Brain microvascular endothelial cell (primary cell): ENCODE data around the gene ACTBL2.

Experiments used
- DNase-seq: peaks from one replicate; pipeline ENCODE4 v3.0.0-alpha.2; 2020
- H3K27ac ChIP-seq: fragments of 250-450 bp; sonication (Bioruptor Pico); 2 replicates; pipeline ENCODE4 v1.5.1; 2020; ENCODE audit warnings: mild to moderate bottlenecking, moderate library complexity
- H3K27me3 ChIP-seq: fragments of 250-450 bp; sonication (Bioruptor Pico); replicated peaks from 2 replicates; pipeline ENCODE4 v1.5.1; 2020; ENCODE audit warnings: mild to moderate bottlenecking
- H3K36me3 ChIP-seq: fragments of 250-450 bp; sonication (Bioruptor Pico); replicated peaks from 2 replicates; pipeline ENCODE4 v1.5.1; 2020; ENCODE audit warnings: mild to moderate bottlenecking
- H3K4me3 ChIP-seq: 2 replicates; pipeline ENCODE4 v1.5.1; 2011; ENCODE audit warnings: low read depth, mild to moderate bottlenecking, control low read depth, low read length, moderate library complexity
- in situ Hi-C: cut with HindIII; loops from 2 replicates; pipeline ENCODE4 v1.10.0; 2017; ENCODE audit warnings: low sequenced_read_pairs, low pct_ligation_motif_present
- TF ChIP-seq, protein P1 (sequence below): IDR thresholded peaks from 2 replicates; pipeline ENCODE4 v1.5.1; 2011; ENCODE audit warnings: low read depth, mild to moderate bottlenecking, moderate library complexity, low read length, control low read depth, inconsistent platforms; ENCODE audit errors: missing control alignments

ACTBL2 gene

DNA sequence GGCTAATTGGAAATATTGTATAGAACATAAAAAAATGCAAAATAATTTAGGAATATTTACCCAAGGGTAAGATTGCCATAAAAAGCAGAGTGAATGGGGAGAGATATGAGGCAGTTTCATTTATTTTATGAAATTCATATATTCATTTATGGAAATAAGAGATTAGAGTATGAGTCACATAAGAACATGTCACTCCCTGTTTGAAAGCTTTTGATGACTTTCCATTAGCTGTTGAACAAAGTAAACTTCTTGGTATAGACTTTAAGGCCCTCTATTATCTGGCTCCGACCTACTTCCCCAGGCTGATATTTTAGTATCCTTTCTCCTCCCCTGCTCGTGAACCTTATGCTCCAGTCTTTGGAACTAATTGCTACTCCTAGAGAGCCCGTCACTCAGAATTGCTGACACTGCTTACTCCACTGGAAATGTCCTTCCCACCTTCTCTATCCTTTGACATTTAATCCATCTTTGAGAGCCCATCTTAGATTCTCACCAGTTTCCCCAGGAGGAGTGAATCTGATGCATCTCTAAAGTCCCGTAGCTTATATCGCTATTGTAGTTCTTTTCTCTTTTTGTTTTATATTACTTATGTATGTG is 8.9 kb upstream of the ACTBL2 start:
- Histone ChIP-seq H3K36me3 (no peaks in the 10 kb centered on the region), H3K27ac (no peak overlapping the region), H3K27me3 (no peaks in the 10 kb centered on the region), H3K4me3 (no peak overlapping the region)
- TF ChIP-seq, protein P1, sequence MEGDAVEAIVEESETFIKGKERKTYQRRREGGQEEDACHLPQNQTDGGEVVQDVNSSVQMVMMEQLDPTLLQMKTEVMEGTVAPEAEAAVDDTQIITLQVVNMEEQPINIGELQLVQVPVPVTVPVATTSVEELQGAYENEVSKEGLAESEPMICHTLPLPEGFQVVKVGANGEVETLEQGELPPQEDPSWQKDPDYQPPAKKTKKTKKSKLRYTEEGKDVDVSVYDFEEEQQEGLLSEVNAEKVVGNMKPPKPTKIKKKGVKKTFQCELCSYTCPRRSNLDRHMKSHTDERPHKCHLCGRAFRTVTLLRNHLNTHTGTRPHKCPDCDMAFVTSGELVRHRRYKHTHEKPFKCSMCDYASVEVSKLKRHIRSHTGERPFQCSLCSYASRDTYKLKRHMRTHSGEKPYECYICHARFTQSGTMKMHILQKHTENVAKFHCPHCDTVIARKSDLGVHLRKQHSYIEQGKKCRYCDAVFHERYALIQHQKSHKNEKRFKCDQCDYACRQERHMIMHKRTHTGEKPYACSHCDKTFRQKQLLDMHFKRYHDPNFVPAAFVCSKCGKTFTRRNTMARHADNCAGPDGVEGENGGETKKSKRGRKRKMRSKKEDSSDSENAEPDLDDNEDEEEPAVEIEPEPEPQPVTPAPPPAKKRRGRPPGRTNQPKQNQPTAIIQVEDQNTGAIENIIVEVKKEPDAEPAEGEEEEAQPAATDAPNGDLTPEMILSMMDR = no peak
- in situ Hi-C loops = loop anchor here (25.0 kb wide), 3 partner anchors 179 to 971 kb away; partner anchors contain the start of gene PLK2
- no peak for DNase-seq

DNA sequence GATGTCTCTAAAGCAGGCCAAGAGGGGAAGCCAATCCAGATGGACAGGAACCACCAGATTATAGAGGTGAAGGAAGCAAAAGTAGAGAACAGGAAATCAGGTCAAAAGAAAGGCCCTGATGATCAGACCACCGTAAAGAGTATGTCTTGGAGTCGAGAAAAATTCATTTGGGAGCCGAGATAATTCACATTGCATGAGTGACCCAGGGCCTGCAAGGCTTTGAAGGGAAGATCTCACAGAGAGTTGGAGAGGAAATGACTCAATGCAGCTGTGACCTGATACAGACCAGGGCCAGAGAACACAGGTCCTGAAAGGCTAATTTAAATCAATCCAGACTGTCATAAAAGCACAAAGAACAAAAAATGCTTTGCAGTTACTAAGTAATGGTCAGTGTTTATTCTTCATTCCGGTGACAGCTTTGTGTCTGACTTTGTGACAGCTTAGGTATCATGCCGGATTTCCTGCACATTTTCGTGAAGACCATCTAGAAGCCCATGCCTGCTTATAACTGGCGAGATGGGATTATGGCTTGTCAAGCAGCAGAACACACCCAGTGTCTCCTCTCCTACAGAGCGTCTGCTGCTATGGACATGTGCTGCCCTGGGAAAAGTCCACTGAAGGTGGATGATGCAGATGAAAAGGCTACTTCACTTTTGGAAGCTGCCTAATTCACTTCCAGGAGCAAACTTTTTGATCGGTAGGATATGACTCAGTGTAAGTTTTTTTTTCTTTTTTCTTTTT is 5.8 kb upstream of the ACTBL2 start:
- peak overlapping the region; percentile 71 for H3K27ac ChIP-seq
- H3K36me3 ChIP-seq = no peaks in the 10 kb centered on the region
- in situ Hi-C loops = loop anchor here (25.0 kb wide), 3 partner anchors 176 to 974 kb away; partner anchors contain the start of gene PLK2
- H3K4me3 ChIP-seq = no peak overlapping the region
- peak; percentile 80 for DNase-seq
- no peaks in the 10 kb centered on the region for H3K27me3 ChIP-seq
- TF ChIP-seq, protein P1 = no peak

DNA sequence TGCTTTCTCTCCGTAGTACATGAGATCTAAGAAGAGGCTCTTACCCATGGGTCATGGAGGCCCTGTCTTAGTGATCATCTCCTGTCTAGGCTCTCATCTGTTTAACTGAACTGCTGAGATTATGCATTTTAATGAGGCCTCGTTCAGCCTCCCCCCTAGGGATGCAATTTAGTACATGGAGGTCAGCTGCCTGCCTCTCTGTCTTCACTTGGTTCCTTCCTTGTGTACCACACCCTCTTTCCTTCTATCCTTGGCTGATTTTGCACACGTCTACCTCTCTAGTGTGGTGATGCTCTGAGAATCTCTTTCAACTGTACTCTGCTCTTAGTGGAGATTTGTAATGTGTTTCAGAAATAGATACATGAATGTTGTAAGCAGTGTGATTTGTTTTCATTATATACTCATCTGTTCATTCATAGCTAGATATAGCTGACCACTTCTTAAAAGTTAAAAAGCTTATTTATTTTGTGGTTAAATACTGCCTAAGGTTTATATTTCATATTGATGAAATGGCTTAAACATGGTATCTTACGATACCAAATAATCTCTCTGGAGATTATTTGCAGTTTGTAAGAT is 3.5 kb upstream of the ACTBL2 start:
- in situ Hi-C loops = loop anchor here (25.0 kb wide), 3 partner anchors 174 to 976 kb away; partner anchors contain the start of gene PLK2
- no peak overlapping the region for H3K4me3 ChIP-seq
- DNase-seq = no peak
- no peaks in the 10 kb centered on the region for H3K36me3 ChIP-seq
- H3K27ac ChIP-seq = no peak overlapping the region
- TF ChIP-seq, protein P1 = no peak
- no peaks in the 10 kb centered on the region for H3K27me3 ChIP-seq

DNA sequence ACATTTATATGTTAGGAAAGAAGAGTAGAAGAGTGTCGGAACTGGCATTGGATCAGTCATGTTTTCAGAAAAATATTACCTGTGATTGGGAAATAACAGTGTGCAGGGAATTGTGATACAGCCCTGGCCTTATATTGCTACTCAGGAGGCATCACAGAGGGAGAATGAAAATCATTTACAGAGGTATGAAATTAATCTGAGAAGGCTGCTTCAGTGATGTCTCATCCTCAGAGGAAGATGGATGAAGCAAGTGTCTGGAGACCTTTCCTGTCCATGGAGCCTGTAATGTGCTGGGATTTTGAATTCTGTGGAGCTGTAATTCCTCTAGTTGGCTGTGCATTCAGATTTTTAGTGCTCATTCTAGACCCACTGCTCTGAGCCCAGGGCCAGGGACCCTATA is 3.8 kb downstream of the ACTBL2 start:
- no peaks in the 10 kb centered on the region for H3K27me3 ChIP-seq
- in situ Hi-C loops = loop anchor here (25.0 kb wide), 3 partner anchors 167 to 983 kb away; partner anchors contain the start of gene PLK2
- no peak for DNase-seq
- H3K36me3 ChIP-seq = no peaks in the 10 kb centered on the region
- no peak overlapping the region for H3K4me3 ChIP-seq
- TF ChIP-seq, protein P1 = no peak
- H3K27ac ChIP-seq = no peak overlapping the region

DNA sequence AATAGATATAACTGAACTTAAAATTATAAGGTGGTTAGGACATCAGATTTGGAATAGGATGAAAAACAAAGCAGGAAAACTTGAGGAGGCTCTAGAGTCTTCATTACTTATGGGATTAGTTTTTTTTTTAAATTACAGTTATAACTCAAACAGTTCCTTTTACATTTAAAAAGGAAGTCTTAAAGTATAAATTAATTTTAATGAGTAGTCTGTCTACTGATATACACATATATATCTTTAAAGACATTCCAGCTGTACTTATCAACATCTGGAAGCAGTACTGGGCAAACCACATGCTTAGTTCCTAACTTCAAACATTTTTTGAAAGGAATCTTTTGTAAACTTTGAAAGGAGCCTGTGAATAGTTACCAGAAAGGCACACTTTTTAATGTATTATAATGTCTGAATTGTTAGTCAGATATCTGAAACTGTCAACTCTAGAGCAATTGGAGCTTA is 6.0 kb downstream of the ACTBL2 start:
- TF ChIP-seq, protein P1 = no peak
- H3K4me3 ChIP-seq = no peak overlapping the region
- DNase-seq = no peak
- H3K36me3 ChIP-seq = no peaks in the 10 kb centered on the region
- no peaks in the 10 kb centered on the region for H3K27me3 ChIP-seq
- no peak overlapping the region for H3K27ac ChIP-seq
- in situ Hi-C loops = loop anchor here (25.0 kb wide), 3 partner anchors 164 to 986 kb away; partner anchors contain the start of gene PLK2
